K562 (cell line): Measurements from ENCODE around the gene PNISR. TPM values are rescaled to one million over a fixed set of nuclear protein-coding genes. Genes with fewer than 3 reads are reported as not detected.
A peak's percentile ranks its signal among the peaks of the same experiment; 100 is the strongest.

ENCODE experiments used
- HNRNPK ChIP-seq: fragments of 200-400 bp; formaldehyde crosslinking; IDR thresholded peaks from one replicate; pipeline ENCODE4 v1.6.1; 2018; ENCODE audit warnings: mild to moderate bottlenecking, low read depth, low read length; ENCODE audit not compliant: poor library complexity, severe bottlenecking
- MAZ ChIP-seq, 2 experiments: fragments of 450-650 bp in 1 of 2; sonication (generic) in 1 of 2; formaldehyde crosslinking; IDR thresholded peaks in 1 of 2; conservative IDR thresholded peaks in 1 of 2; 2 replicates each; pipeline versions ENCODE4 v1.4.0 to v1.5.0; 2020; ENCODE audit warnings: mild to moderate bottlenecking in 1 of 2, missing genetic modification reagents in 1 of 2
- PHB ChIP-seq: fragments of 250-450 bp; sonication (Bioruptor Pico); IDR thresholded peaks from 2 replicates; pipeline ENCODE4 v1.5.0; 2021
- PHF8 ChIP-seq: fragments of 200-600 bp; sonication (generic); IDR thresholded peaks from 2 replicates; pipeline ENCODE4 v1.6.1; 2012; ENCODE audit warnings: mixed run types, mild to moderate bottlenecking, inconsistent platforms, low read length, moderate library complexity, borderline replicate concordance
- PTRF ChIP-seq: fragments of 450-650 bp; IDR thresholded peaks from 2 replicates; pipeline ENCODE4 v1.6.1; 2016; ENCODE audit warnings: mild to moderate bottlenecking, missing genetic modification characterization, missing compliant biosample characterization
- PYGO2 ChIP-seq: fragments of 450-650 bp; IDR thresholded peaks from 2 replicates; pipeline ENCODE4 v1.6.1; 2016; ENCODE audit warnings: mild to moderate bottlenecking, missing genetic modification characterization, moderate library complexity, missing compliant biosample characterization
- RUNX1 ChIP-seq: sonication (generic); IDR thresholded peaks from 2 replicates; pipeline ENCODE4 v1.6.1; 2016; ENCODE audit warnings: antibody characterized with exemption, low read depth
- SIN3A ChIP-seq, 2 experiments: fragments of 150-350 bp in 1 of 2; IDR thresholded peaks; 2 replicates each; pipeline ENCODE4 v1.6.1; 2011 to 2016; ENCODE audit warnings: borderline replicate concordance in 2 of 2, low read depth in 2 of 2, low read length in 2 of 2, mild to moderate bottlenecking in 2 of 2, moderate library complexity in 2 of 2; ENCODE audit not compliant: control insufficient read depth in 1 of 2
- STAT5B ChIP-seq: fragments of 250-450 bp; sonication (Bioruptor Pico); IDR thresholded peaks from 2 replicates; pipeline ENCODE4 v1.8.0; 2021; ENCODE audit warnings: mild to moderate bottlenecking, inconsistent platforms
- polyA plus RNA-seq, 8 experiments: library from polyadenylated mRNA; depleted of rRNA in 4 of 8; stranded (reverse) in 5 of 8; unstranded in 3 of 8; fragments of >200 nt; fragmentation: Nextera tagmentation in 2 of 8; fragmentation: Illumina TruSeq in 1 of 8; extraction: Ambion mirVana in 2 of 8; extraction: Trizol in 1 of 8; gene quantifications; 2 replicates each; pipeline versions ENCODE4 v1.2.1 to v1.2.3, GENCODE V29; 2011 to 2014; ENCODE audit warnings: inconsistent platforms in 1 of 8, missing spikeins in 1 of 8
- total RNA-seq, 7 experiments: library from RNA; depleted of rRNA in 6 of 7; stranded (reverse); fragments of >200 nt in 6 of 7; fragmentation: Illumina TruSeq in 2 of 7; extraction: Trizol in 2 of 7; gene quantifications; 2 replicates each; pipeline versions ENCODE4 v1.2.1 to v1.2.3, GENCODE V29; 2011 to 2021; ENCODE audit warnings: low replicate concordance in 1 of 7
- TF ChIP-seq, protein P1 (sequence below): fragments of 450-650 bp; IDR thresholded peaks from 2 replicates; pipeline ENCODE4 v1.6.1; 2017; ENCODE audit warnings: antibody characterized with exemption, mild to moderate bottlenecking
- TF ChIP-seq, protein P2 (sequence below), 3 experiments: fragments of 200-800 bp in 1 of 3; sonication (Bioruptor generic) in 1 of 3; sonication (generic) in 1 of 3; formaldehyde crosslinking in 1 of 3; IDR thresholded peaks; 2 replicates each; pipeline versions ENCODE4 v1.6.1 to v1.8.0; 2016 to 2022; ENCODE audit warnings: mild to moderate bottlenecking in 2 of 3, missing compliant biosample characterization in 2 of 3, missing genetic modification characterization in 2 of 3, missing genetic modification reagents in 1 of 3
- TF ChIP-seq, protein P3 (sequence below): fragments of 450-650 bp; formaldehyde crosslinking; IDR thresholded peaks from 2 replicates; pipeline ENCODE4 v1.4.0; 2020; ENCODE audit warnings: mild to moderate bottlenecking, moderate library complexity
- TF ChIP-seq, protein P4 (sequence below): fragments of 250-450 bp; sonication (Bioruptor Pico); IDR thresholded peaks from 2 replicates; pipeline ENCODE4 v1.9.0; 2021; ENCODE audit warnings: mild to moderate bottlenecking, inconsistent platforms
- TF ChIP-seq, protein P5 (sequence below): sonication (generic); formaldehyde crosslinking; IDR thresholded peaks from 2 replicates; pipeline ENCODE4 v1.8.1; 2023; ENCODE audit warnings: mild to moderate bottlenecking, missing genetic modification reagents

The PNISR gene
- total and polyA plus RNA-seq, 9 of the 15 experiments (the other 6 are each of a cell fraction or from before 2014, with no cell fraction given): 97.4 to 206 (median 131) TPM

DNA sequence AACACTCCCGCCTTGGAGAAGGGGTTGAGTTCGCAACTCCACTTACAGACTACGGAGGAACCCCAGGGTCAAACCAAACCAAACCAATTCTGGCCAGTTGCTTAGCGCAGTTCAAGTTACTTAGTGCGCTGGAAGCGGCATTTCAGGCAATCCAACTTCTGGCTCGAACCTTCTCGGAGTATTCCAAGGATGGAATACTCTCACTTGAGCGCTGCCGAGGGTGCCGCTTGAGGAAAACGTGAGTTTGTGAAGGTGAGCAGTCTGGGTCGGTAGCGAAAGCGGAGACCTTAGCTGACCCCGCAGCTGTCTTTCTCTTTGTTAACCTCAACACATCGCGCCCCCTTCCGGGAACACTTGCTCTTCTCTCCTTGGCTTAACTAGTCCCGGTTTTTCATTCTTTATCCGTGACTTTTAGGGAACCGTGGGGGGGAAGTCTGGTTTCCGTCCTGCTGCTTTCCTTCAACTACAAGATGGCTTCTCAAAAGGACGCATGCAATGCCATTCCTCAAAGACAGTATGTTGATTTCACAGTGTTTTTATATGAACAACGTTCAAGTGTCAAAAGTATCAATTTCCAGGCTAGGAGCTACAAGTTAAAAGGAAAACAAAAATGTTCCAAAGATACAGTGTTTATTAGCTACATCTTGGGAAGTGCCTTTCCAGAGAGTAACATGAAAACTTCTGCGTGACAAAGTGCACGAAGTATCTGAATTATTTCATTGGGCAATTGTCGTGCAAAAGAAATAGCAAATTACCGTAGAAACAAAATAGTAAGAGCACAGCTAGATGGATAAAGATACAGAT, 741 bp upstream of the PNISR start (continued):
- TF ChIP-seq SIN3A (IDR thresholded peaks at IDR 0.05; ENCODE audit: borderline replicate concordance in 2 of 2, control insufficient read depth in 1 of 2, low read depth in 2 of 2, low read length in 2 of 2): 0 out of 4 replicates have a peak, but pooled peaks of 1 of the 2 experiments have one; percentile 26
- TF ChIP-seq, protein P1, sequence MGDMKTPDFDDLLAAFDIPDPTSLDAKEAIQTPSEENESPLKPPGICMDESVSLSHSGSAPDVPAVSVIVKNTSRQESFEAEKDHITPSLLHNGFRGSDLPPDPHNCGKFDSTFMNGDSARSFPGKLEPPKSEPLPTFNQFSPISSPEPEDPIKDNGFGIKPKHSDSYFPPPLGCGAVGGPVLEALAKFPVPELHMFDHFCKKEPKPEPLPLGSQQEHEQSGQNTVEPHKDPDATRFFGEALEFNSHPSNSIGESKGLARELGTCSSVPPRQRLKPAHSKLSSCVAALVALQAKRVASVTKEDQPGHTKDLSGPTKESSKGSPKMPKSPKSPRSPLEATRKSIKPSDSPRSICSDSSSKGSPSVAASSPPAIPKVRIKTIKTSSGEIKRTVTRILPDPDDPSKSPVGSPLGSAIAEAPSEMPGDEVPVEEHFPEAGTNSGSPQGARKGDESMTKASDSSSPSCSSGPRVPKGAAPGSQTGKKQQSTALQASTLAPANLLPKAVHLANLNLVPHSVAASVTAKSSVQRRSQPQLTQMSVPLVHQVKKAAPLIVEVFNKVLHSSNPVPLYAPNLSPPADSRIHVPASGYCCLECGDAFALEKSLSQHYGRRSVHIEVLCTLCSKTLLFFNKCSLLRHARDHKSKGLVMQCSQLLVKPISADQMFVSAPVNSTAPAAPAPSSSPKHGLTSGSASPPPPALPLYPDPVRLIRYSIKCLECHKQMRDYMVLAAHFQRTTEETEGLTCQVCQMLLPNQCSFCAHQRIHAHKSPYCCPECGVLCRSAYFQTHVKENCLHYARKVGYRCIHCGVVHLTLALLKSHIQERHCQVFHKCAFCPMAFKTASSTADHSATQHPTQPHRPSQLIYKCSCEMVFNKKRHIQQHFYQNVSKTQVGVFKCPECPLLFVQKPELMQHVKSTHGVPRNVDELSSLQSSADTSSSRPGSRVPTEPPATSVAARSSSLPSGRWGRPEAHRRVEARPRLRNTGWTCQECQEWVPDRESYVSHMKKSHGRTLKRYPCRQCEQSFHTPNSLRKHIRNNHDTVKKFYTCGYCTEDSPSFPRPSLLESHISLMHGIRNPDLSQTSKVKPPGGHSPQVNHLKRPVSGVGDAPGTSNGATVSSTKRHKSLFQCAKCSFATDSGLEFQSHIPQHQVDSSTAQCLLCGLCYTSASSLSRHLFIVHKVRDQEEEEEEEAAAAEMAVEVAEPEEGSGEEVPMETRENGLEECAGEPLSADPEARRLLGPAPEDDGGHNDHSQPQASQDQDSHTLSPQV: peak; percentile 25
- no peak for TF ChIP-seq PYGO2 (tag)
- TF ChIP-seq, protein P2, sequence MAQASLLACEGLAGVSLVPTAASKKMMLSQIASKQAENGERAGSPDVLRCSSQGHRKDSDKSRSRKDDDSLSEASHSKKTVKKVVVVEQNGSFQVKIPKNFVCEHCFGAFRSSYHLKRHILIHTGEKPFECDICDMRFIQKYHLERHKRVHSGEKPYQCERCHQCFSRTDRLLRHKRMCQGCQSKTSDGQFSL (CRISPR knock-in tag; IDR thresholded peaks at IDR 0.05): peak; percentile 98
- TF ChIP-seq, protein P2 (tag; IDR thresholded peaks at IDR 0.05): peak in 1 of 2 experiments; percentile 91; a peak in 2 of 4 replicates
- 0 out of 2 replicates have a peak, but pooled peaks have one; percentile 51 for TF ChIP-seq PTRF
- no peak for TF ChIP-seq HNRNPK
- TF ChIP-seq STAT5B (CRISPR knock-in tag): no peak
- no peak for TF ChIP-seq PHB (CRISPR knock-in tag)
- no peak for TF ChIP-seq RUNX1
- 0 out of 4 replicates have a peak, but pooled peaks of 1 of the 2 experiments have one; percentile 10 for TF ChIP-seq MAZ (CRISPR knock-in tag; conservative IDR thresholded peaks at IDR 0.05 in 1 of 2, IDR thresholded peaks at IDR 0.05 in 1 of 2)
- TF ChIP-seq, protein P3, sequence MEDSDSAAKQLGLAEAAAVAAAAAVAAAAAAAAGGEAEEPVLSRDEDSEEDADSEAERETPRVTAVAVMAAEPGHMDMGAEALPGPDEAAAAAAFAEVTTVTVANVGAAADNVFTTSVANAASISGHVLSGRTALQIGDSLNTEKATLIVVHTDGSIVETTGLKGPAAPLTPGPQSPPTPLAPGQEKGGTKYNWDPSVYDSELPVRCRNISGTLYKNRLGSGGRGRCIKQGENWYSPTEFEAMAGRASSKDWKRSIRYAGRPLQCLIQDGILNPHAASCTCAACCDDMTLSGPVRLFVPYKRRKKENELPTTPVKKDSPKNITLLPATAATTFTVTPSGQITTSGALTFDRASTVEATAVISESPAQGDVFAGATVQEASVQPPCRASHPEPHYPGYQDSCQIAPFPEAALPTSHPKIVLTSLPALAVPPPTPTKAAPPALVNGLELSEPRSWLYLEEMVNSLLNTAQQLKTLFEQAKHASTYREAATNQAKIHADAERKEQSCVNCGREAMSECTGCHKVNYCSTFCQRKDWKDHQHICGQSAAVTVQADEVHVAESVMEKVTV (CRISPR knock-in tag): no peak
- TF ChIP-seq, protein P4, sequence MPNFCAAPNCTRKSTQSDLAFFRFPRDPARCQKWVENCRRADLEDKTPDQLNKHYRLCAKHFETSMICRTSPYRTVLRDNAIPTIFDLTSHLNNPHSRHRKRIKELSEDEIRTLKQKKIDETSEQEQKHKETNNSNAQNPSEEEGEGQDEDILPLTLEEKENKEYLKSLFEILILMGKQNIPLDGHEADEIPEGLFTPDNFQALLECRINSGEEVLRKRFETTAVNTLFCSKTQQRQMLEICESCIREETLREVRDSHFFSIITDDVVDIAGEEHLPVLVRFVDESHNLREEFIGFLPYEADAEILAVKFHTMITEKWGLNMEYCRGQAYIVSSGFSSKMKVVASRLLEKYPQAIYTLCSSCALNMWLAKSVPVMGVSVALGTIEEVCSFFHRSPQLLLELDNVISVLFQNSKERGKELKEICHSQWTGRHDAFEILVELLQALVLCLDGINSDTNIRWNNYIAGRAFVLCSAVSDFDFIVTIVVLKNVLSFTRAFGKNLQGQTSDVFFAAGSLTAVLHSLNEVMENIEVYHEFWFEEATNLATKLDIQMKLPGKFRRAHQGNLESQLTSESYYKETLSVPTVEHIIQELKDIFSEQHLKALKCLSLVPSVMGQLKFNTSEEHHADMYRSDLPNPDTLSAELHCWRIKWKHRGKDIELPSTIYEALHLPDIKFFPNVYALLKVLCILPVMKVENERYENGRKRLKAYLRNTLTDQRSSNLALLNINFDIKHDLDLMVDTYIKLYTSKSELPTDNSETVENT (CRISPR knock-in tag): no peak
- TF ChIP-seq PHF8: peak; percentile 36; the same call in 1 of the 2 replicates
- TF ChIP-seq, protein P5, sequence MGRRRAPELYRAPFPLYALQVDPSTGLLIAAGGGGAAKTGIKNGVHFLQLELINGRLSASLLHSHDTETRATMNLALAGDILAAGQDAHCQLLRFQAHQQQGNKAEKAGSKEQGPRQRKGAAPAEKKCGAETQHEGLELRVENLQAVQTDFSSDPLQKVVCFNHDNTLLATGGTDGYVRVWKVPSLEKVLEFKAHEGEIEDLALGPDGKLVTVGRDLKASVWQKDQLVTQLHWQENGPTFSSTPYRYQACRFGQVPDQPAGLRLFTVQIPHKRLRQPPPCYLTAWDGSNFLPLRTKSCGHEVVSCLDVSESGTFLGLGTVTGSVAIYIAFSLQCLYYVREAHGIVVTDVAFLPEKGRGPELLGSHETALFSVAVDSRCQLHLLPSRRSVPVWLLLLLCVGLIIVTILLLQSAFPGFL (CRISPR knock-in tag): peak; percentile 97; the same call in 1 of the 2 replicates
